ENCODE measurements around the gene ZNF416.

GRCh38 chr19:57611113-57611512 is 32.4 kb upstream of the ZNF416 start:
- TF ChIP-seq ARNT (IDR thresholded peaks at IDR 0.05) (no peak), NFRKB (IDR thresholded peaks at IDR 0.05) (no peak), ZNF384 (IDR thresholded peaks at IDR 0.05) (no peak), CTBP1 (IDR thresholded peaks at IDR 0.05; ENCODE audit: borderline replicate concordance) (no peak), ELF4 (IDR thresholded peaks at IDR 0.05) (no peak), SP1 (IDR thresholded peaks at IDR 0.05) (no peak)
